GM10266 (cell line): ENCODE results near the gene KCNA5.

Experiments used
- DNase-seq: peaks from one replicate; pipeline ENCODE4 v3.0.0; 2012; ENCODE audit errors: extremely low spot score
- TF ChIP-seq, protein P1 (sequence below): IDR thresholded peaks from 2 replicates; pipeline ENCODE4 v1.5.1; 2012; ENCODE audit warnings: mild to moderate bottlenecking, low read depth; ENCODE audit not compliant: control insufficient read depth, insufficient read depth; ENCODE audit errors: missing control alignments

The KCNA5 gene

DNA sequence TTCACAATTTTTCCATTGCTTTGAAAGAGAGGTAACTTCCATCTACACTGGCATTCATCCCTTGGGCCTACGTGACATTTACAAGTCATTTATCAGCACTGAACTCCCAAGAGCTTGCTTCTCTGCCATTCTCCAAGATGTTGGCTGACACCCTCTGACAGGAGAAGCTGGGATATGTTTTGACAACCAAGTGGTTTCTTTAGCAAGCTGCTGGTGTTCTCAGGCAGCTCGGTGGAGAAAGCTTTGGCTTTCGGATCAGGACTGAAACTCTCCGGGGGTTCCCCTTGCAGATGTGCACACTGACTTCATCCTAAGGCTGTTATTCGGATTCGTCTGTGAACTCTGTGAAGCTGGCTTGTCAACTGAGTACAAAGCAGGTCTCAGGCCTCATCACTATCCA, 15.7 kb downstream of the KCNA5 start:
- TF ChIP-seq, protein P1, sequence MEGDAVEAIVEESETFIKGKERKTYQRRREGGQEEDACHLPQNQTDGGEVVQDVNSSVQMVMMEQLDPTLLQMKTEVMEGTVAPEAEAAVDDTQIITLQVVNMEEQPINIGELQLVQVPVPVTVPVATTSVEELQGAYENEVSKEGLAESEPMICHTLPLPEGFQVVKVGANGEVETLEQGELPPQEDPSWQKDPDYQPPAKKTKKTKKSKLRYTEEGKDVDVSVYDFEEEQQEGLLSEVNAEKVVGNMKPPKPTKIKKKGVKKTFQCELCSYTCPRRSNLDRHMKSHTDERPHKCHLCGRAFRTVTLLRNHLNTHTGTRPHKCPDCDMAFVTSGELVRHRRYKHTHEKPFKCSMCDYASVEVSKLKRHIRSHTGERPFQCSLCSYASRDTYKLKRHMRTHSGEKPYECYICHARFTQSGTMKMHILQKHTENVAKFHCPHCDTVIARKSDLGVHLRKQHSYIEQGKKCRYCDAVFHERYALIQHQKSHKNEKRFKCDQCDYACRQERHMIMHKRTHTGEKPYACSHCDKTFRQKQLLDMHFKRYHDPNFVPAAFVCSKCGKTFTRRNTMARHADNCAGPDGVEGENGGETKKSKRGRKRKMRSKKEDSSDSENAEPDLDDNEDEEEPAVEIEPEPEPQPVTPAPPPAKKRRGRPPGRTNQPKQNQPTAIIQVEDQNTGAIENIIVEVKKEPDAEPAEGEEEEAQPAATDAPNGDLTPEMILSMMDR = no peak
- peak; percentile 48 for DNase-seq

DNA sequence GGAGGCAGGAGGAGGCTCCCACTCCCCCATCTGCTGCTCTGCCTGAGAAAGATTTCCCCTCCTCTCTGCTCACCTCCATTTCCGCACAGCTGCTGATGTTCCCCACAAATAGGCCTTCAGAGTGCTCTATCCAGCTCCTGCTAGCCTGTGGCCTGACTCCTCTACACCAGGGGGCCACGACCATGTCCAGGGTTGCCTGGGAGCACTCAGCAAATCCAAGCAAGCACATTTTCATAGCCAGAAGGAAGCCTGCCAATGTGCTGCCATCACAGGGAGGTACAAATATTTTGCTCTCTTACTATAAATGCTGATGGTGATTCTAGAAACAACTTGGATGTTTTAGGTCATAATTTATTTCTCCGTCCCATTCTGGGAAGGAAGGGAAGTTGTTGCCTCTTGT, 17.3 kb downstream of the KCNA5 start:
- TF ChIP-seq, protein P1 = no peak

DNA sequence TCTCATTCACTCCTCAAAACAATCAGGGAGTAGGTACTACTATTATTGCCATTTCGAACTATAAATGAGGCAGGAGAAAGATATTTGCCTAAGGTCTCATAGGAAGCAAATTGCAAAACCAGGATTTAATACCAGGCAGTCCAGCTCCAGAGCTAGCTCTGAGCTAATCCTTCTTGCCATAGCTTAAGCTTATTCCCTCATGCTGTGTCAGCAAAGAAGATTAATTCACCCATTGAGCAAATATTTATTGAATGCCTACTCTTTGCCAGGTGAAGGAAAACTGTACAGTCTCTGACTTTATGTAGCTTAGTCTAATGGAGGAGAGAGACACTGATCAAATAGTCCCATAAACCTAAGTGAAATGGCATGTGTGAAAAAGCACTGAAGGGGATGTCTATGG, 19.5 kb downstream of the KCNA5 start:
- TF ChIP-seq, protein P1 = no peak

More for the DNA sequence above, 17.3 kb downstream of the KCNA5 start:
- no peak for DNase-seq

DNA sequence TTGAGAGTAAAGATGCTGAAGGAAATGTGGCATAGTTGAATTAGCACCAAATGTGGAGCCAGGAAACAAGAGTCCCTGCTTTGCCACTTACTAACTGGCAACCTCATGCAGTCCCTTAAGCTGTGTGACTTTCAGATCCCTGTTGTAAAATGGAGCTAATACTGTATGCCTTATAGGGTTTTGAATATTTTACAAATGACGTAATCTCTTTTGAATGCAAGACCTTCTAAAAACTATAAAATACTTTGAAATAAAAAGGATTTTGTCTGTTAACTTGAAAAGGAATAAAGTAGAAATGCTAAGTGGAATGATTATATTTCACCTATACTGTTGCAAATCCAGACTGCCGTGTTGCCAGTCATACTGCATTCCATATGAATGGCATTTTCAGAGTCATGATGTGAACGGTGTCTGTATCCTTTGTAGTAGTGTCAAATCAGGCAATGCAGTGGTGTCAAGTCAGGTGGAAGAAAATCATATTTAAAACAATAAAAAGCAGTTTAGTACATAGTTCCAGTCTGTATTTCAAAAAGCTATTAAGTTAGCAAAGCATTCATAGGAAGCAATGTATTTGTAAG, 21.3 kb downstream of the KCNA5 start:
- DNase-seq = no peak
- TF ChIP-seq, protein P1 = no peak

More for the DNA sequence above, 19.5 kb downstream of the KCNA5 start:
- DNase-seq = no peak

DNA sequence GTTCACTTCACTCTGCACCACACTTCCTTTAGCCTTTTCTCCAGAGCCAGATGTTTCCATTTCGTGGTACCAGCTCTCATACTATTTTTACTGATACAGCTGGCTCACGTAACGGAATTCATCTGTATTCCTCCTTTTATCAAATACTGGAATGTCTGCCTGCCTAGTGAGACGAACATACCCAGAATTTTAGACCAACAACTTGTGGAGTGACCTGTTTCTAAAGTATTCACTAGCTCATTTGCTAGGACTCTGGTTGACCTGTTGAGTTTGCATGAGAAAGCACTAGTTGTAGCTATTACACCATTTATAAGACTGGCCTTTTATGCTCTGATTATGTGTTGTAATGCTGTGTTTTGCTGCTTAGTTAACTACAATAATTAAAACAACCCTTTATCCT, 22.6 kb downstream of the KCNA5 start:
- no peak for DNase-seq
- TF ChIP-seq, protein P1 = no peak

DNA sequence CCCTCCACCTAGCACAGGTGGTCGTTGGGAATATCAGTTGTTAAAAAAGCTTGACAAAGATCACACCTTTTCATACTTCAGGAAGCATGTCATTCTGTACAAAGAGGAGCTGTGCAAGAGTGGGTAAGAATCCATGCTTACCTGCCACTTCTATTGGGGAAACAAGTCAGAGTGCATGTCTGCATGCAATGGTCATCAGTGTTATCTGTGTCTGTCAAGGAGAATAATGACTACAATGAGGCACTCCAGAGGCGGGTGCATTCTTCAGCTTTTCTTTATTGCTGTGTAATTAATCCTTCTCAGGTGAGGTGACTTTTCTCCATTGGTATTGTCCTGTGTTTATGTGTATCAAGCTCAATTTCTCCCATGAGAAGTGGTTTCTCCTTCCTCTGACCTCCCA, 24.4 kb downstream of the KCNA5 start:
- DNase-seq = no peak

DNA sequence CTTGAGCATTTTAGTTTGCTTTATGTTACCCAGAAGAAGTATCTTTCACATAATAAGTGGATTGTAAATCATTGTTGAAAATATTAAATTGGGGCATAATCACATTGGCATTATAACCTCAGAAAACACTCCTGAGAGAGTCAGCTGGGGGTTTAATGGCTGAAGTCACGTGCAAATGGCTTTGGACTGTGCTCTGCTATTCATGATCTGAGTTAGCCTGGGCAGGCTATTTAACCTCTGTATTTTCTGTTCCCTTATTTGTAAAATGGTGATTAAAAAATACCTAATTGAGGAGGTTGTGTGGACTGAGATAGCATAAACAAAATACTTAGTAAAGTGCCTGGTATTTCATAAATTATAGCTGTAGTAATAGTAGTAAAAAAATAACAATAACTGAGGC, 24.9 kb downstream of the KCNA5 start:
- no peak for DNase-seq
- TF ChIP-seq, protein P1 = no peak

More for the DNA sequence above, 24.4 kb downstream of the KCNA5 start:
- TF ChIP-seq, protein P1 = no peak
